GM08714 (cell line): ENCODE measurements around the gene ZFYVE28.
"Not testable (repeated sequence)": the region's sequence is repeated elsewhere in the genome, so short reads cannot be mapped to it uniquely, and the experiment has no call there.

ENCODE experiments used
- H3K4me3 ChIP-seq: fragments of 200-500 bp; sonication (Bioruptor generic); 2 replicates; pipeline ENCODE4 v1.5.1; 2014; ENCODE audit warnings: mild to moderate bottlenecking, low read length, inconsistent platforms
- ZNF274 ChIP-seq: IDR thresholded peaks from 2 replicates; pipeline ENCODE4 v1.6.1; 2012; ENCODE audit warnings: mild to moderate bottlenecking, low read depth, low read length

Gene ZFYVE28

GRCh38 chr4:2441393-2442174, 23.1 kb upstream of the ZFYVE28 start:
- TF ChIP-seq ZNF274, result no peak
- H3K4me3 ChIP-seq, result no peak overlapping the region

- no peak overlapping the region for H3K4me3 ChIP-seq
- no peak for TF ChIP-seq ZNF274
Measured at GRCh38 chr4:2438822-2439718, 20.6 kb upstream of the ZFYVE28 start.

- TF ChIP-seq ZNF274, result no peak
Measured at GRCh38 chr4:2437475-2438215, 19.2 kb upstream of the ZFYVE28 start.

GRCh38 chr4:2436761-2437474, 18.5 kb upstream of the ZFYVE28 start:
- H3K4me3 ChIP-seq, result no peak overlapping the region
- TF ChIP-seq ZNF274, result no peak

More at GRCh38 chr4:2437475-2438215, 19.2 kb upstream of the ZFYVE28 start:
- H3K4me3 ChIP-seq, result no peak overlapping the region

GRCh38 chr4:2436301-2436700, 17.9 kb upstream of the ZFYVE28 start:
- H3K4me3 ChIP-seq, result no peak overlapping the region
- no peak for TF ChIP-seq ZNF274

GRCh38 chr4:2434420-2434819, 16.0 kb upstream of the ZFYVE28 start:
- TF ChIP-seq ZNF274, result no peak
- H3K4me3 ChIP-seq, result no peak overlapping the region

- no peak for TF ChIP-seq ZNF274
Measured at GRCh38 chr4:2433609-2434350, 15.3 kb upstream of the ZFYVE28 start.

GRCh38 chr4:2432991-2433530, 14.6 kb upstream of the ZFYVE28 start:
- H3K4me3 ChIP-seq, result no peak overlapping the region
- no peak for TF ChIP-seq ZNF274

More at GRCh38 chr4:2433609-2434350, 15.3 kb upstream of the ZFYVE28 start:
- no peak overlapping the region for H3K4me3 ChIP-seq

GRCh38 chr4:2432004-2432403, 13.6 kb upstream of the ZFYVE28 start:
- no peak for TF ChIP-seq ZNF274
- no peak overlapping the region for H3K4me3 ChIP-seq

- not testable (repeated sequence) for H3K4me3 ChIP-seq
Measured at GRCh38 chr4:2429945-2430757, 11.7 kb upstream of the ZFYVE28 start.

GRCh38 chr4:2428496-2429213, 10.2 kb upstream of the ZFYVE28 start:
- H3K4me3 ChIP-seq, result no peak overlapping the region
- no peak for TF ChIP-seq ZNF274
